KMS-11 (cell line): ENCODE results near the gene ARMC2.

ENCODE experiments used
- H2AFZ ChIP-seq: fragments of 200-600 bp; sonication (generic); 2 replicates; pipeline ENCODE4 v1.6.1; 2016; ENCODE audit warnings: antibody characterized with exemption, mixed run types, low read depth
- H3K27ac ChIP-seq: fragments of 200-600 bp; sonication (generic); 2 replicates; pipeline ENCODE4 v1.6.1; 2016; ENCODE audit warnings: mild to moderate bottlenecking, mixed run types
- H3K27me3 ChIP-seq: fragments of 200-600 bp; sonication (generic); 2 replicates; pipeline ENCODE4 v1.6.1; 2017; ENCODE audit warnings: mild to moderate bottlenecking, low read depth, mixed run types, moderate library complexity; ENCODE audit not compliant: insufficient read depth
- H3K36me3 ChIP-seq: fragments of 200-600 bp; sonication (generic); 2 replicates; pipeline ENCODE4 v1.6.1; 2017; ENCODE audit warnings: mild to moderate bottlenecking, mixed run types; ENCODE audit not compliant: insufficient read depth
- H3K4me1 ChIP-seq: fragments of 200-600 bp; sonication (generic); 2 replicates; pipeline ENCODE4 v1.6.1; 2016; ENCODE audit warnings: mild to moderate bottlenecking, low read depth, mixed run types; ENCODE audit not compliant: poor library complexity, severe bottlenecking
- H3K4me2 ChIP-seq: fragments of 200-600 bp; sonication (generic); 2 replicates; pipeline ENCODE4 v1.7.0; 2016; ENCODE audit warnings: mild to moderate bottlenecking, mixed run types
- H3K4me3 ChIP-seq: fragments of 200-600 bp; sonication (generic); IDR thresholded peaks from 2 replicates; pipeline ENCODE4 v1.6.1; 2017; ENCODE audit warnings: low read depth, low read length, mixed read lengths; ENCODE audit not compliant: insufficient read depth
- H3K79me2 ChIP-seq: fragments of 200-600 bp; sonication (generic); 2 replicates; pipeline ENCODE4 v1.6.1; 2016; ENCODE audit warnings: low read depth, mixed run types; ENCODE audit not compliant: insufficient read depth
- H3K9ac ChIP-seq: fragments of 200-600 bp; sonication (generic); 2 replicates; pipeline ENCODE4 v1.6.1; 2016; ENCODE audit warnings: mild to moderate bottlenecking, mixed run types
- H4K20me1 ChIP-seq: fragments of 200-600 bp; sonication (generic); 2 replicates; pipeline ENCODE4 v1.6.1; 2016; ENCODE audit warnings: mild to moderate bottlenecking, mixed run types; ENCODE audit not compliant: insufficient read depth
- TF ChIP-seq, protein P1 (sequence below): fragments of 200-600 bp; sonication (generic); conservative IDR thresholded peaks from 2 replicates; pipeline ENCODE4 v1.6.1; 2017; ENCODE audit warnings: low read depth, mild to moderate bottlenecking, antibody characterized with exemption, low read length, moderate library complexity, mixed read lengths

ARMC2 gene

GRCh38 chr6:108866798-108867197 is 18.6 kb downstream of the ARMC2 start:
- no peak overlapping the region for H3K4me2 ChIP-seq
- no peaks in the 10 kb centered on the region for H4K20me1 ChIP-seq
- H3K27me3 ChIP-seq: no peaks in the 10 kb centered on the region
- no peak overlapping the region for H3K9ac ChIP-seq
- no peak overlapping the region for H3K27ac ChIP-seq
- TF ChIP-seq, protein P1, sequence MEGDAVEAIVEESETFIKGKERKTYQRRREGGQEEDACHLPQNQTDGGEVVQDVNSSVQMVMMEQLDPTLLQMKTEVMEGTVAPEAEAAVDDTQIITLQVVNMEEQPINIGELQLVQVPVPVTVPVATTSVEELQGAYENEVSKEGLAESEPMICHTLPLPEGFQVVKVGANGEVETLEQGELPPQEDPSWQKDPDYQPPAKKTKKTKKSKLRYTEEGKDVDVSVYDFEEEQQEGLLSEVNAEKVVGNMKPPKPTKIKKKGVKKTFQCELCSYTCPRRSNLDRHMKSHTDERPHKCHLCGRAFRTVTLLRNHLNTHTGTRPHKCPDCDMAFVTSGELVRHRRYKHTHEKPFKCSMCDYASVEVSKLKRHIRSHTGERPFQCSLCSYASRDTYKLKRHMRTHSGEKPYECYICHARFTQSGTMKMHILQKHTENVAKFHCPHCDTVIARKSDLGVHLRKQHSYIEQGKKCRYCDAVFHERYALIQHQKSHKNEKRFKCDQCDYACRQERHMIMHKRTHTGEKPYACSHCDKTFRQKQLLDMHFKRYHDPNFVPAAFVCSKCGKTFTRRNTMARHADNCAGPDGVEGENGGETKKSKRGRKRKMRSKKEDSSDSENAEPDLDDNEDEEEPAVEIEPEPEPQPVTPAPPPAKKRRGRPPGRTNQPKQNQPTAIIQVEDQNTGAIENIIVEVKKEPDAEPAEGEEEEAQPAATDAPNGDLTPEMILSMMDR: no peak
- H2AFZ ChIP-seq: no peak overlapping the region
- peaks cover 32% of the 10 kb centered on the region for H3K4me1 ChIP-seq
- H3K4me3 ChIP-seq: no peak overlapping the region
- H3K36me3 ChIP-seq: no peaks in the 10 kb centered on the region
- no peaks in the 10 kb centered on the region for H3K79me2 ChIP-seq

DNA sequence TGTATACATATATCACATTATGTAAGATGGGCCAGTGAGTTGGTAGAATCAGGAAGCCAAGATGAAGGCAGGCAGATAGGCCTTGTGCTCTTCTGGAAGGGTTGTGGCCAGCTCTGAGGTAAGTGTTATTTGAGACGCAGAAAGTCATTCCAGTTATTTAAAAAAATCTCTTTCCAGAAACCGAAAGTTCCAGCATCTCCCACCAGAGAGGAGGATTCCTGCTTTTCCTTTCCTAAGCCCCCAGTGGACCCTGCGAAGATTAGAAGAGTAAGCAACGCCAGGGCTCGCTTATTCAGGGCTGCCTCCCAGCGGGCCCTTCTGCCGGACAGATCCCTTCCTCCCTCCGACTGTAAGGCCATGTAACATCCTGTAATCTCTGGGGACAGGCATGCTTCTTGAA is 20.4 kb downstream of the ARMC2 start:
- H3K4me3 ChIP-seq: no peak overlapping the region

DNA sequence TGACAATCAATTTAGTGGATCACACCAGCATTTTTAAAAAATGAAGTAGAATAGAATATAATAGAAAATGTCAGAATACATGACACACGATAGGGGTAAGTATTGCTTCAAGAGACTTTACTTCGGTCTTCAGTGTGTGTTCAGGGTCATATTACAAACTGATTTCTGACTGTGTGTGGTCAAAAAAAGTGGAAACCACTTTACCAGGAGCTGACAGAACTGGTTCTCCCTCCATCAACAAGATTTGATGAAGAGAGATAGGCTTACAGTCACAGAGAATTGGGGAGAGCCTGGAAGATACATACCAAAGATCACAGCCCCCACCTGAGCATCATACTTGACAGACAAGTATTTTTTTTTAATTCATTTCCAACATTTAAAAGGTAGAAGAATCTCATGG is 21.7 kb downstream of the ARMC2 start:
- Histone ChIP-seq H3K79me2 (no peaks in the 10 kb centered on the region), H3K27ac (no peak overlapping the region), H3K4me2 (no peak overlapping the region), H3K36me3 (no peaks in the 10 kb centered on the region), H3K27me3 (no peaks in the 10 kb centered on the region), H4K20me1 (no peaks in the 10 kb centered on the region), H2AFZ (no peak overlapping the region), H3K4me1 (peaks cover 53% of the 10 kb centered on the region), H3K4me3 (no peak overlapping the region), H3K9ac (no peak overlapping the region)
- TF ChIP-seq, protein P1: no peak

More for the DNA sequence above, 20.4 kb downstream of the ARMC2 start:
- Histone ChIP-seq H3K36me3 (no peaks in the 10 kb centered on the region), H4K20me1 (no peaks in the 10 kb centered on the region), H2AFZ (no peak overlapping the region), H3K79me2 (no peaks in the 10 kb centered on the region), H3K9ac (no peak overlapping the region), H3K27me3 (no peaks in the 10 kb centered on the region), H3K4me1 (peaks cover 42% of the 10 kb centered on the region), H3K4me2 (no peak overlapping the region), H3K27ac (no peak overlapping the region)
- TF ChIP-seq, protein P1: no peak

GRCh38 chr6:108870357-108870756 is 22.1 kb downstream of the ARMC2 start:
- H3K4me3 ChIP-seq: no peak overlapping the region
- H3K9ac ChIP-seq: no peak overlapping the region
- H3K4me2 ChIP-seq: no peak overlapping the region

More at GRCh38 chr6:108870357-108870756, 22.1 kb downstream of the ARMC2 start:
- no peaks in the 10 kb centered on the region for H3K79me2 ChIP-seq
- no peaks in the 10 kb centered on the region for H4K20me1 ChIP-seq
- TF ChIP-seq, protein P1: no peak
- peaks cover 54% of the 10 kb centered on the region for H3K4me1 ChIP-seq
- H3K36me3 ChIP-seq: no peaks in the 10 kb centered on the region
- no peak overlapping the region for H3K27ac ChIP-seq
- no peaks in the 10 kb centered on the region for H3K27me3 ChIP-seq
- H2AFZ ChIP-seq: no peak overlapping the region
